HG02678 (cell line): ENCODE measurements around the gene STK36.

Experiments
- ATAC-seq: cut with Tn5 transposase; IDR thresholded peaks from one replicate; pipeline ENCODE4 v1.9.1; 2021; ENCODE audit warnings: mild to moderate bottlenecking, moderate library complexity; ENCODE audit not compliant: unreplicated experiment

The STK36 gene

DNA sequence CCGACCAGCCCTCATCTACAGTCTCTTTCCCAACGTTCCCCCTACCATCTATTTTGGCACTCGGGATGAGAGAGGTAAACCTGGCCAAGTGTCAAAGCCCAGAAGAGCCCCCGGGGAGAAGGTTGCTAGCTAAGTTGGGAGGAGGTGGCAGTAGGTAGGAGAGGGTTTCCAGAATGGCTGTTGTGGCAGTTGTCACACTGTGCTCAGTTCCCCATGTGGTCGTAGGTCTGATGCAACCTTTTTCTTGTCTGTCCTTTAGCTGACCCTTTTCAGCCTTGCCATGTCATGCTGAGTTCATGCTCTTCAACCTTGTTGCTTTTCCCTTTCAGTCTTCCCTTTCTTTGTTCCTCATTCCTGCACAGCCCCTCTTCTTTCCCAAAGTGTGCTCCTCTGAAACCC lies 73.3 kb downstream of the STK36 start:
- no peak for ATAC-seq

DNA sequence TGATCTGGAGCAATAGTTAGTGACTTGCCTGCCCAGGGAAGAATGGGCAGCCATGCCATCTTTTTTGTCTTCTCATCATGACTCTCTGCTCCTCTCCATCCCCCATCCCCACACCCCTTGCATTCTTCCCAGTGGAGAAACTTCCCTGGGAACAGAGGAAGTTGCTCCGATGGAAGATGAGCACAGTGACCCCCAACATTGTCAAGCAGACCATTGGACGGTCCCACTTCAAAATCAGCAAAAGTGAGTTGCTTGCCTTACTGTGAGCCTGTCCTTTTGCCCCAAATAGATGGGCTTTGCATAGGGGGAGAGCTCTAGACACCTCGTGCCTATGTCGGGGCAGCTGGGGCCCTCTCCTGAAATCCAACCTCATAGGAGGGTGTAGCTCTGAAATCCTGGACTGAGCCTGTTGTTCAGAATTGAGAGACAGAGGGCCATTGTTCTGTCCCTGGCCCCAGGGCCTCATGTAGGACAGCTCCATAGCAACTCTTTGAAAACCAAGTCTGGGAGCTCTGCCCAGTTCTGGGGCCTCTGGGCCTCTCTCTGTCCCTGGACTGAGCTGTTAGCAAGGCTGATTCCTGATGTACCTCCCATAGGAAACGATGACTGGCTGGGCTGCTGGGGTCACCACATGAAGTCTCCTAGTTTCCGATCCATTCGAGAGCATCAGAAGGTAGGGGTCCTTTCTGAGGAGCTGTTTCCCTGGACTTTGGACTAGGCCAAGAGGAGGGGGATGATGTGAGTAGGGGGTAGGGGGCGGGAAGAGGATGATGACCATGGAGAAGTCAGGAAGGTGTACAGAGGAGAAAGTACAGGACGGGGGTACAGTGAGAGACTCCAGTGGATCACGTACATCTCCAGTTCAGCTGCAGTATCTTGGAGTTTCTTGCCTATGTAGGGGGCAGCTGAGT lies 73.9 kb downstream of the STK36 start:
- ATAC-seq = no peak

DNA sequence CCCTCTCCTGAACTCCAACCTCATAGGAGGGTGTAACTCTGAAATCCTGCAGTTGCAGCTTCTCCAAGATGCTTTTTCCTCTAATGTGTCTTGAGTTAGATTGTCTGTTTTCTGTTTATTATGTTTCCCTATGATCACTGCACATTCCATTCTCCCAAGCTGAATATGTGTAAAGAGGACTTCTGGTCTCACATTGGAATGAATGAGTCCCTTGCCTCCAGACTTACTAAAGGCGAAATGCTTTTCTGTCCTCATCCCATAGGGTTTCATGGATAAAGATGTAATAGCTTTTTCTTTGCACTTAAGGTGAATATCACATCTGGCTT lies 74.5 kb downstream of the STK36 start:
- no peak for ATAC-seq

DNA sequence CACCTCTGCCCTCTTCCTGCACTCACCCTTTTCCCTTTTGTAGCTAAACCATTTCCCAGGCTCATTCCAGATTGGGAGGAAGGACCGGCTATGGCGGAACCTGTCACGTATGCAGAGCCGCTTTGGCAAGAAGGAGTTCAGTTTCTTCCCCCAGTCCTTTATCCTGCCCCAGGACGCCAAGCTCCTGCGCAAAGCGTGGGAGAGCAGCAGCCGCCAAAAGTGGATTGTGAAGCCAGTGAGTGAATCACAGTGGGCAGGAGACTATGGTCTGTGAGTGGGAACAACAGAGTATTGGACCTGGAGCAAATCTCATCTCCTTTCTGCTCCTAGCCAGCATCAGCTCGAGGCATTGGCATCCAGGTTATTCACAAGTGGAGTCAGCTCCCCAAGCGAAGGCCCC lies 75.1 kb downstream of the STK36 start:
- no peak for ATAC-seq

DNA sequence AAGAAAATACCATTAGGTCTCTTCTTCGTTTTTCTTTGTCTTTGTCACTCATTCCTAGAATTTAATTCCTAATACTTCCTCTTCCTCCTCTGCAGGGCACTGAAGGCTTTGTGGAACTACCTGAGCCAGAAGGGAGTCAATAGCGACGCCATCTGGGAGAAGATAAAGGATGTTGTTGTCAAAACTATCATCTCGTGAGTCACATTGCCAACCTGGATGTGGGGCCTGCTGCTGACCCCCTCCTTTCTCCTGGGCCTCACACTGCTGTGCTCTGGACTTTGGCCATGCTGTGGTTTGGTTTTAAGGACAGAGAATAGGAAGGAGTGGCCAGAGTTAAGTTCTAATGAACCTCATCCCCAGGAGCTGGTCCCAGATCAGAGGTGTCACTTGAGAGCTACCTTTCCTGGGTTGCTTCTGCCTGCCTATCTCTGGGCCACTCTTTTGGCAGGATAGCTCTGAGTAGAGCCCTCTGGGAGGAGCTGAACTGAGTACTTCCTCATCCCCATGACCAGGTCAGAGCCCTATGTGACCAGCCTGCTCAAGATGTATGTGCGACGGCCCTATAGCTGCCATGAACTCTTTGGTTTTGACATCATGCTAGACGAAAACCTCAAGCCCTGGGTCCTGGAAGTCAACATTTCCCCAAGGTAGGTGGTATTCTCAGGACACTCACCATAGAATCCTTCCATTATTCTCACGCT lies 77.0 kb downstream of the STK36 start:
- no peak for ATAC-seq
